KMS-11 (cell line): ENCODE measurements around the gene CKAP2L.
A peak's percentile ranks its signal among the peaks of the same experiment; 100 is the strongest.

Experiments
- H2AFZ ChIP-seq: fragments of 200-600 bp; sonication (generic); 2 replicates; pipeline ENCODE4 v1.6.1; 2016; ENCODE audit warnings: antibody characterized with exemption, mixed run types, low read depth
- H3K27ac ChIP-seq: fragments of 200-600 bp; sonication (generic); 2 replicates; pipeline ENCODE4 v1.6.1; 2016; ENCODE audit warnings: mild to moderate bottlenecking, mixed run types
- H3K27me3 ChIP-seq: fragments of 200-600 bp; sonication (generic); 2 replicates; pipeline ENCODE4 v1.6.1; 2017; ENCODE audit warnings: mild to moderate bottlenecking, low read depth, mixed run types, moderate library complexity; ENCODE audit not compliant: insufficient read depth
- H3K36me3 ChIP-seq: fragments of 200-600 bp; sonication (generic); 2 replicates; pipeline ENCODE4 v1.6.1; 2017; ENCODE audit warnings: mild to moderate bottlenecking, mixed run types; ENCODE audit not compliant: insufficient read depth
- H3K4me1 ChIP-seq: fragments of 200-600 bp; sonication (generic); 2 replicates; pipeline ENCODE4 v1.6.1; 2016; ENCODE audit warnings: mild to moderate bottlenecking, low read depth, mixed run types; ENCODE audit not compliant: poor library complexity, severe bottlenecking
- H3K4me2 ChIP-seq: fragments of 200-600 bp; sonication (generic); 2 replicates; pipeline ENCODE4 v1.7.0; 2016; ENCODE audit warnings: mild to moderate bottlenecking, mixed run types
- H3K4me3 ChIP-seq: fragments of 200-600 bp; sonication (generic); IDR thresholded peaks from 2 replicates; pipeline ENCODE4 v1.6.1; 2017; ENCODE audit warnings: low read depth, low read length, mixed read lengths; ENCODE audit not compliant: insufficient read depth
- H3K79me2 ChIP-seq: fragments of 200-600 bp; sonication (generic); 2 replicates; pipeline ENCODE4 v1.6.1; 2016; ENCODE audit warnings: low read depth, mixed run types; ENCODE audit not compliant: insufficient read depth
- H3K9ac ChIP-seq: fragments of 200-600 bp; sonication (generic); 2 replicates; pipeline ENCODE4 v1.6.1; 2016; ENCODE audit warnings: mild to moderate bottlenecking, mixed run types
- H4K20me1 ChIP-seq: fragments of 200-600 bp; sonication (generic); 2 replicates; pipeline ENCODE4 v1.6.1; 2016; ENCODE audit warnings: mild to moderate bottlenecking, mixed run types; ENCODE audit not compliant: insufficient read depth
- CTCF ChIP-seq: fragments of 200-600 bp; sonication (generic); conservative IDR thresholded peaks from 2 replicates; pipeline ENCODE4 v1.6.1; 2017; ENCODE audit warnings: low read depth, mild to moderate bottlenecking, antibody characterized with exemption, low read length, moderate library complexity, mixed read lengths

The CKAP2L gene

GRCh38 chr2:112727276-112728028, 37.0 kb downstream of the CKAP2L start:
- H3K4me1 ChIP-seq, result no peaks in the 10 kb centered on the region
- H3K79me2 ChIP-seq, result no peaks in the 10 kb centered on the region
- no peak overlapping the region for H3K27ac ChIP-seq
- H3K27me3 ChIP-seq, result no peaks in the 10 kb centered on the region
- no peak overlapping the region for H3K9ac ChIP-seq
- no peak overlapping the region for H2AFZ ChIP-seq
- TF ChIP-seq CTCF, result no peak
- no peaks in the 10 kb centered on the region for H3K36me3 ChIP-seq
- H3K4me3 ChIP-seq, result no peak overlapping the region
- no peaks in the 10 kb centered on the region for H4K20me1 ChIP-seq
- H3K4me2 ChIP-seq, result no peak overlapping the region

- peak; percentile 86 for TF ChIP-seq CTCF
- Histone ChIP-seq H3K4me2 (no peak overlapping the region), H3K79me2 (no peaks in the 10 kb centered on the region), H3K36me3 (no peaks in the 10 kb centered on the region), H2AFZ (peak overlapping the region; percentile 59), H3K9ac (no peak overlapping the region), H3K27ac (no peak overlapping the region), H3K4me1 (no peaks in the 10 kb centered on the region), H4K20me1 (no peaks in the 10 kb centered on the region), H3K4me3 (no peak overlapping the region), H3K27me3 (no peaks in the 10 kb centered on the region)
Measured at GRCh38 chr2:112726487-112727190, 37.8 kb downstream of the CKAP2L start.

GRCh38 chr2:112725545-112726457, 38.6 kb downstream of the CKAP2L start:
- Histone ChIP-seq H2AFZ (no peak overlapping the region; the same call in 1 of the 2 replicates), H3K27ac (no peak overlapping the region)

More at GRCh38 chr2:112725545-112726457, 38.6 kb downstream of the CKAP2L start:
- no peak overlapping the region for H3K4me2 ChIP-seq
- no peaks in the 10 kb centered on the region for H3K27me3 ChIP-seq
- no peaks in the 10 kb centered on the region for H4K20me1 ChIP-seq
- no peak for TF ChIP-seq CTCF
- no peaks in the 10 kb centered on the region for H3K36me3 ChIP-seq
- H3K79me2 ChIP-seq, result no peaks in the 10 kb centered on the region
- no peak overlapping the region for H3K9ac ChIP-seq
- no peaks in the 10 kb centered on the region for H3K4me1 ChIP-seq
- no peak overlapping the region for H3K4me3 ChIP-seq
